GM19395 (cell line): ENCODE results near the gene SEPTIN1.

Experiments used
- ATAC-seq: cut with Tn5 transposase; IDR thresholded peaks from one replicate; pipeline ENCODE4 v1.9.1; 2021; ENCODE audit warnings: mild to moderate bottlenecking, moderate library complexity; ENCODE audit not compliant: unreplicated experiment

SEPTIN1 gene

GRCh38 chr16:30358990-30359870, 23.1 kb downstream of the SEPTIN1 start:
- no peak for ATAC-seq

GRCh38 chr16:30358577-30358936, 23.8 kb downstream of the SEPTIN1 start:
- ATAC-seq: no peak

- ATAC-seq: no peak
Measured at GRCh38 chr16:30357715-30358576, 24.4 kb downstream of the SEPTIN1 start.

GRCh38 chr16:30357085-30357714, 25.2 kb downstream of the SEPTIN1 start:
- no peak for ATAC-seq

GRCh38 chr16:30356401-30357084, 25.8 kb downstream of the SEPTIN1 start:
- no peak for ATAC-seq

- no peak for ATAC-seq
Measured at GRCh38 chr16:30355954-30356308, 26.4 kb downstream of the SEPTIN1 start.

GRCh38 chr16:30355144-30355953, 27.0 kb downstream of the SEPTIN1 start, which contains the start of gene CD2BP2:
TSS of gene CD2BP2 (minus strand) at chr16:30355308. CDS start at chr16:30354681, 627 bp downstream.
- ATAC-seq: peak; percentile 65

- peak; percentile 7 for ATAC-seq
Measured at GRCh38 chr16:30354423-30355143, 27.8 kb downstream of the SEPTIN1 start.

- no peak for ATAC-seq
Measured at GRCh38 chr16:30353438-30354129, 28.8 kb downstream of the SEPTIN1 start.

GRCh38 chr16:30352488-30353401, 29.6 kb downstream of the SEPTIN1 start:
- no peak for ATAC-seq

- ATAC-seq: no peak
Measured at GRCh38 chr16:30351586-30352419, 30.6 kb downstream of the SEPTIN1 start.

GRCh38 chr16:30351001-30351441, 31.3 kb downstream of the SEPTIN1 start:
- ATAC-seq: no peak

- ATAC-seq: peak; percentile 53
Measured at GRCh38 chr16:30350134-30350871, 32.1 kb downstream of the SEPTIN1 start.

- ATAC-seq: no peak
Measured at GRCh38 chr16:30349675-30350074, 32.7 kb downstream of the SEPTIN1 start.

- ATAC-seq: no peak
Measured at GRCh38 chr16:30348929-30349328, 33.4 kb downstream of the SEPTIN1 start.

- ATAC-seq: no peak
Measured at GRCh38 chr16:30348113-30348512, 34.2 kb downstream of the SEPTIN1 start.
